B cell (primary cell): ENCODE data around the gene GGA3. TPM values are rescaled to one million over a fixed set of nuclear protein-coding genes. Genes with fewer than 3 reads are reported as not detected.

Experiments
- ATAC-seq: fragments of 200-7000 bp; cut with Tn5 transposase; one replicate; pipeline ENCODE4 v1.10.0; 2021; ENCODE audit warnings: low read depth, mild to moderate bottlenecking, moderate number of reproducible peaks, moderate library complexity
- CTCF ChIA-PET: fragments of 350-600 bp; sonication (Branson Sonifier 250); formaldehyde crosslinking; loops from one replicate; lab custom pipeline; 2021; ENCODE audit warnings: antibody characterized with exemption, inconsistent platforms; lab: Charles Lee
- POLR2A ChIA-PET: fragments of 350-600 bp; sonication (Branson Sonifier 250); formaldehyde crosslinking; loops from one replicate; lab custom pipeline; 2021; ENCODE audit warnings: antibody characterized with exemption; lab: Charles Lee
- DNase-seq: peaks from one replicate; pipeline ENCODE4 v3.0.0; 2013
- H2AFZ ChIP-seq: 2 replicates; pipeline ENCODE4 v1.6.1; 2012; ENCODE audit warnings: mild to moderate bottlenecking, low read depth, low read length; ENCODE audit not compliant: insufficient read depth, poor library complexity, severe bottlenecking
- H3K27ac ChIP-seq, 2 donors: 1 replicate in 1 of 2; 2 replicates in 1 of 2; pipeline ENCODE4 v1.5.1; 2012 to 2013; ENCODE audit warnings: low read length in 2 of 2, mild to moderate bottlenecking in 2 of 2, moderate library complexity in 1 of 2
- H3K27me3 ChIP-seq, 4 experiments: fragments of 200-600 bp in 1 of 4; sonication (generic) in 1 of 4; replicated peaks in 1 of 4; 1 replicate in 2 of 4; 2 replicates in 2 of 4; pipeline versions ENCODE4 v1.6.1 to v1.7.0; 2013 to 2016; ENCODE audit warnings: low read length in 3 of 4, mild to moderate bottlenecking in 2 of 4, mixed read lengths in 1 of 4, moderate library complexity in 1 of 4; ENCODE audit not compliant: insufficient read depth in 4 of 4, control insufficient read depth in 3 of 4; ENCODE audit errors: control extremely low read depth in 1 of 4
- H3K36me3 ChIP-seq, 2 experiments: replicated peaks in 1 of 2; 1 replicate in 1 of 2; 2 replicates in 1 of 2; pipeline versions ENCODE4 v1.6.1 to v1.7.1; 2013; ENCODE audit warnings: low read length in 1 of 2; ENCODE audit not compliant: insufficient read depth in 2 of 2, control insufficient read depth in 1 of 2; ENCODE audit errors: control extremely low read depth in 1 of 2, extremely low read depth in 1 of 2
- H3K4me1 ChIP-seq, 2 donors: fragments of 200-600 bp in 1 of 2; sonication (generic) in 1 of 2; 1 replicate in 1 of 2; 2 replicates in 1 of 2; pipeline versions ENCODE4 v1.5.1 to v1.6.1; 2013 to 2017; ENCODE audit warnings: low read length in 2 of 2; ENCODE audit not compliant: control insufficient read depth in 2 of 2, insufficient read depth in 2 of 2
- H3K4me2 ChIP-seq: replicated peaks from 2 replicates; pipeline ENCODE3; 2012; ENCODE audit warnings: mild to moderate bottlenecking, low read depth, low read length; ENCODE audit not compliant: poor library complexity, severe bottlenecking
- H3K4me3 ChIP-seq, 5 experiments: fragments of 200-600 bp in 1 of 5; sonication (generic) in 1 of 5; 1 replicate in 3 of 5; 2 replicates in 2 of 5; pipeline versions ENCODE4 v1.5.1 to v1.7.0; 2011 to 2016; ENCODE audit warnings: low read length in 4 of 5, mild to moderate bottlenecking in 4 of 5, low read depth in 2 of 5, control low read depth in 1 of 5, moderate library complexity in 1 of 5; ENCODE audit not compliant: insufficient read depth in 1 of 5; ENCODE audit errors: control extremely low read depth in 1 of 5, extremely low read depth in 1 of 5
- H3K79me2 ChIP-seq: fragments of 200-600 bp; sonication (generic); one replicate; pipeline ENCODE4 v1.6.0; 2016; ENCODE audit warnings: low read length; ENCODE audit not compliant: control insufficient read depth, insufficient read depth
- H3K9ac ChIP-seq: fragments of 200-600 bp; sonication (generic); 2 replicates; pipeline ENCODE4 v1.6.1; 2017; ENCODE audit warnings: mild to moderate bottlenecking, low read length, moderate library complexity
- H3K9me3 ChIP-seq, 3 donors: one replicate each; pipeline versions ENCODE4 v1.6.1 to v1.7.1; 2013; ENCODE audit warnings: low read length in 2 of 3; ENCODE audit not compliant: control insufficient read depth in 2 of 3, insufficient read depth in 1 of 3; ENCODE audit errors: control extremely low read depth in 1 of 3
- H4K20me1 ChIP-seq: 2 replicates; pipeline ENCODE4 v1.6.0; 2012; ENCODE audit warnings: mild to moderate bottlenecking, low read length; ENCODE audit not compliant: insufficient read depth, control insufficient read depth, poor library complexity, severe bottlenecking
- H3K27ac Mint-ChIP-seq: one replicate; pipeline ENCODE4 v1.8.0; 2021; ENCODE audit warnings: mixed read lengths
- H3K27me3 Mint-ChIP-seq: one replicate; pipeline ENCODE4 v1.8.0; 2021; ENCODE audit warnings: mixed read lengths
- H3K4me1 Mint-ChIP-seq: one replicate; pipeline ENCODE4 v1.8.0; 2021; ENCODE audit warnings: mixed read lengths
- H3K4me3 Mint-ChIP-seq: one replicate; pipeline ENCODE4 v1.8.0; 2021; ENCODE audit warnings: mixed read lengths
- H3K9me3 Mint-ChIP-seq: one replicate; pipeline ENCODE4 v1.8.0; 2022; ENCODE audit warnings: mixed read lengths; ENCODE audit not compliant: insufficient read depth
- CTCF ChIP-seq: fragments of 200-600 bp; IDR thresholded peaks from one replicate; pipeline ENCODE4 v1.8.0; 2022; ENCODE audit warnings: antibody characterized with exemption, mild to moderate bottlenecking
- EZH2 ChIP-seq: IDR thresholded peaks from 2 replicates; pipeline ENCODE4 v1.6.1; 2012; ENCODE audit warnings: borderline replicate concordance, low read depth, mild to moderate bottlenecking, moderate library complexity, low read length; ENCODE audit not compliant: insufficient read depth, poor library complexity, severe bottlenecking
- WGBS: methylation state at CpG from one replicate; pipeline ENCODE4 v1.1.5; 2013; ENCODE audit warnings: missing lambda C conversion rate; ENCODE audit not compliant: insufficient coverage; 5-methylcytosine and 5-hydroxymethylcytosine counted together
- intact Hi-C: fragments of 100-400 bp; cut with micrococcal nuclease; formaldehyde crosslinking; loops from one replicate; pipeline ENCODE4 v1.10.0; 2022
- polyA plus RNA-seq: library from polyadenylated mRNA; depleted of rRNA; stranded (reverse); fragments of >200 nt; gene quantifications from 2 replicates; pipeline ENCODE4 v1.2.3, GENCODE V29; 2012
- total RNA-seq, 2 donors: library from RNA; stranded (reverse); fragments of 120-200 nt in 1 of 2; gene quantifications; 1 replicate in 1 of 2; 2 replicates in 1 of 2; pipeline versions ENCODE4 v1.2.3 to v1.2.4, GENCODE V29; 2013 to 2022

Gene GGA3
- total and polyA plus RNA-seq, 2 donors (not counting 1 experiment from before 2014, with no cell fraction given): 109 to 135 TPM

GRCh38 chr17:75199886-75200618, 61.4 kb downstream of the GGA3 start:
- H3K27ac Mint-ChIP-seq: no peak overlapping the region
- TF ChIP-seq CTCF (no peak), EZH2 (no peak)
- CTCF ChIA-PET: interaction anchor here (0.8 to 8.7 kb wide), 10 partner anchors 12 to 238 kb away, joined by 3 to 249 read pairs (median 7); partner anchors contain the start of genes ARMC7, GGA3, HID1 and MRPS7

GRCh38 chr17:75194879-75195278, 66.5 kb downstream of the GGA3 start:
- H3K4me2 ChIP-seq: no peak overlapping the region
- DNase-seq (no peak), ATAC-seq (no peak)
- H3K27ac Mint-ChIP-seq: no peak overlapping the region
- no peaks in the 10 kb centered on the region for H3K9me3 ChIP-seq
- H3K4me3 Mint-ChIP-seq: no peak overlapping the region
- no peak overlapping the region for H3K9ac ChIP-seq
- no peaks in the 10 kb centered on the region for H3K36me3 ChIP-seq
- no peaks in the 10 kb centered on the region for H3K4me1 Mint-ChIP-seq
- no peaks in the 10 kb centered on the region for H3K9me3 Mint-ChIP-seq
- no peaks in the 10 kb centered on the region for H3K4me1 ChIP-seq
- WGBS: 88% methylated on average over 4 of the region's 5 CpGs
- H2AFZ ChIP-seq: no peak overlapping the region
- no peaks in the 10 kb centered on the region for H3K27me3 Mint-ChIP-seq
- CTCF ChIA-PET: no interaction called here
- H3K27ac ChIP-seq: no peak overlapping the region
- intact Hi-C loops: no loop called here
- H3K79me2 ChIP-seq: no peaks in the 10 kb centered on the region
- no peak overlapping the region for H3K4me3 ChIP-seq
- no peaks in the 10 kb centered on the region for H3K27me3 ChIP-seq
- H4K20me1 ChIP-seq: no peaks in the 10 kb centered on the region
- TF ChIP-seq CTCF (no peak), EZH2 (no peak)
- POLR2A ChIA-PET: no interaction called here

More at GRCh38 chr17:75199886-75200618, 61.4 kb downstream of the GGA3 start:
- H3K9me3 Mint-ChIP-seq: no peaks in the 10 kb centered on the region
- no peaks in the 10 kb centered on the region for H4K20me1 ChIP-seq
- H3K27ac ChIP-seq: no peak overlapping the region
- H2AFZ ChIP-seq: no peak overlapping the region
- peaks cover 9% of the 10 kb centered on the region for H3K79me2 ChIP-seq
- H3K27me3 ChIP-seq: no peaks in the 10 kb centered on the region
- H3K4me3 Mint-ChIP-seq: no peak overlapping the region
- no peaks in the 10 kb centered on the region for H3K9me3 ChIP-seq
- peaks cover 8% of the 10 kb centered on the region for H3K4me1 Mint-ChIP-seq
- WGBS: 100% methylated on average over 3 of the region's 6 CpGs
- H3K9ac ChIP-seq: no peak overlapping the region
- DNase-seq (no peak), ATAC-seq (no peak)
- H3K36me3 ChIP-seq: no peaks in the 10 kb centered on the region
- H3K4me3 ChIP-seq: no peak overlapping the region
- POLR2A ChIA-PET: no interaction called here
- H3K27me3 Mint-ChIP-seq: no peaks in the 10 kb centered on the region
- H3K4me2 ChIP-seq: no peak overlapping the region
- H3K4me1 ChIP-seq: peaks cover 0 to 7% of the 10 kb centered on the region in 2 donors
- intact Hi-C loops: loop anchor here (10.0 kb wide), 1 partner anchor 155 kb away; the partner anchor contains the start of genes ATP5PD and KCTD2
